HG02642 (cell line): ENCODE results near the gene ZSWIM1.
A peak's percentile ranks its signal among the peaks of the same experiment; 100 is the strongest.

Experiments used
- ATAC-seq: cut with Tn5 transposase; IDR thresholded peaks from one replicate; pipeline ENCODE4 v1.9.1; 2021; ENCODE audit warnings: mild to moderate bottlenecking; ENCODE audit not compliant: unreplicated experiment, poor library complexity

The ZSWIM1 gene

DNA sequence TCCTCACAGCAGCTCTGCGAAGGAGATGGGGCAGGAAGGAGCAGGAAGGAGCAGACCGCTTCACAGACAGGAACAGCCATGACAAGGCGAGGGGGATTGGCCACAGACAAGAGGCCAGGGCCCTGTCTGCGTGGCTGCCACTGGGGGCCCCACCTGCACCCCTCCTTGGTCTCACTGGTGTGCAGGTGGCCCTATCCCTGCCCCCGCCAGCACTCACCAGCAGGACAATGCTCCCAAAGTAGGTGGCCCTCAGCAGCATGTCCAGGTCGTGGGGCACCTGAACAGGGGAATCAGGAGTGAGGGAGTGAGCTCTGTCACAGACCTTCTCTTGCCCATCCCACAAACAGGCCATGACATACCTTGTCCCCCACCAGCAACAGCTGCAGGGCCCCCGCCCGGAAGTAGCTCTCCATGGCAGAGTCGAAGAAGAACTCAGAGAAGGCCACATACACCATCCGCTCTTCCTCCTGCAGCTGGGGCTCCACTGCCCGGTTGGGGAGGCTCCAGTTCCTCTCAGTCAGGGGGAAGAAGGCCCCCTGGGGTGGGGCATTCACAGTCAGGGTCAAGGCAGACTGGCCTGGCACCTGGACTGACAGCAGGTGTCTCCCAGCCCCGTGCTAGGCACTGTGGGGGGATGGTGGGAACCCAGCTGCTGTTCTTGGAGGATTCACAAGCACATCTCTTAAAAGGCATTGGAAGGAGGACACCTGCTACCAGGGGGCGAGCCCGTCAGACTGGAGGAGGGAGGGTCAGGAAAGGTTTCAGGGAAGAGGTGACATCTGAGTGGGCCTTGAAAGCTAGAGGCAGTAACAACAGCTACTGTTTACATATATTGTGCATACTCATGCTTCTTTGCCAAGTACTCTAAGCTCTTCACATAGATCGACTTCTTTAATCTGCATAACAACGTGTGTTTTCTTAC is 23.8 kb downstream of the ZSWIM1 start:
- ATAC-seq, result no peak

DNA sequence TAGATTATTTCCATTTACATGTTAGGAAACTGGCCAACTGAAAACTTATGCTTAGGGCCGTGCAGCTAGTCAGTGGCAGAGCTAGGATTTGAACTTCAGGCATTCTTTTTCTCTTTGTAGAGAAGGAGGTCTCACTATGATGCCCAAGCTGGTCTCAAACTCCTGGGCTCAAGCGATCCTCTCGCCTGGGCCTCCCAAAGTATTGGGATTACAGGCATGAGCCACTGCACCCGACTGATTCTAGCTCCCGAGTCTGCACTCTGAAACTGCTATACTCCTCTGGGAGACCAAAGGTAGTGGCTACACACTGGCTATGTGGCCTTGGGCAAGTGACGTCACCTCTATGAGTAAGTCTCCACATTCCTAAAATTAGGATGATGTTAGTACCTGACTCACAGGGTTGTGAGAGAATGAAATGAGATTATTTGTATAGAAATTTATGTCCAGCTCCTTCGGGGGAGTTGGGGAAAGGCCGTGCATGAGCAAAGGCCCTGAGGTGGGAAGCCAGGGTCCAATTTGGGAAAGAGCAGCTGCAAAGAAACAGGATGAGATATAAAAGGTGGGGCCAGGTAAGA is 24.6 kb downstream of the ZSWIM1 start:
- no peak for ATAC-seq

DNA sequence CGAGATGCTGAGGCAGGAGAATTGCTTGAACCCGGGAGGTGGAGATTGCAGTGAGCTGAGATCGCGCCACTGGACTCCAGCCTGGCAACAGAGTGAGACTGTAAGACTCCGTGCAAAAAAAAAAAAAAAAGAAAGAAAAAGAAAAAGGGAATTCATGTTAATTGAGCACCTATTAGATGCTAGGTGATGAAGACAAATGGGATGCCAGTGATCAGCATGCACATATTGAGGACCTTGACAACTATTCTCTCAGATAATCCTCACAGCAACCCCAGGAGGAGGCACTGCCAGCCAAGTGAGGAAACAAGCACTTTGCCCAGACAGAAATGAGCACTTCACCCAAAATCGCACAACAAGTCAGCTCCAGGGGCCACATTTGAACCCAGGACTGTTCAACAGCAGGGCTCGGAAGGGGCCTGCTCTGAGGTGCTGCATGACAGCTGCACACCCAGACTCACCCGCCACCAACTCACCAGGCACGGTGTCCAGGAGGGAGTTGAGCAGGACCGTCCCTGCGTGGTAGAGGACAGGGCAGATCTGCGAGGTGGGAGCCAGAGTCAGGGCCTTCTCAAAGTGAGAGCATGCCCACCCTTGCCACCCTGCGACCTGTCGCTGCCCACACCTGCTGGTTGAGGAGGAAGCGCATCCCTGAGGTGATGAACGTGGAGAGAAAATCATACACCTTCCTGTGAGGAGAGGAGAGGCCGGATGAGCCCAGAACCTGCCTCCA is 26.4 kb downstream of the ZSWIM1 start:
- ATAC-seq, result no peak

DNA sequence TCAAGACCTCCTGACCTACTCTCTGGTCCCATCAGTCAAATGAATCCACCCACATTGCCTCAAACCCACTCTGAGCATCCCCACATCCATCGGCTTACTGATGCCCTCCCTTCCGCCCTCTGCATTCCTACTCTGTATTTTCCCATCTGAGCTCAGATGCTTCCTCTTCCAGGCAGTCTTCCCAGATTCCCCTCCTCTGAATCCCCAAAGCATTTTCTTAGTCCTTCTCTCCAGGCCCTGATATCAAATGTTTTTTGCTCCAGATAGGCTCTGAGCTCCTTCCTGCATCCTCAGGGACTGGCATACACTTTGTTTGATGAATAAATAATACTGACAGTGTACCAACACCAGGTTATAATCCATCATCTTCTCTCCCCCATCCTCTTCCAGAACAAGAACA is 27.1 kb downstream of the ZSWIM1 start:
- no peak for ATAC-seq

DNA sequence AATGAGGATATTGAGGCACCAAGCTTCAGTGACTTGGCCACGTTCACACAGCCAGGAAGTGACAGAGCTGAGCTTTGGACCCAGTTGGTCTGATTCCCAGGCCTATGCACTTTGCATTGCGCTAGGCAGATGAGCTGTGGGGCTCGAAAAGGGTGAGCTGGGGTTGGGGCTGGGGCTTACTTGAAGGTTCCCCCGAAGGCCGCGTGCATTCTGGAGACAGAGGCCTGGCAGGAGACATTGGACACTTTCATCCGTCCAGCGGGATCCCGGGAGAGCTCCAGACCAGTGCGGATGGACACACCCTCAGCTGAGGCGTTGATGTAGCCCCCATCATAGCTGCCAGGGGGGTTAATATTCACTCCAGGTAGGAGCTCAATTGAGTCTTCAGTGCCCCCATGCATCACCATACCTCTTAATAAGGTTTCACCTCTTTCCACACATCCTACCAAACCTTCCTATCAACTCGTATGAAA is 28.3 kb downstream of the ZSWIM1 start:
- no peak for ATAC-seq

DNA sequence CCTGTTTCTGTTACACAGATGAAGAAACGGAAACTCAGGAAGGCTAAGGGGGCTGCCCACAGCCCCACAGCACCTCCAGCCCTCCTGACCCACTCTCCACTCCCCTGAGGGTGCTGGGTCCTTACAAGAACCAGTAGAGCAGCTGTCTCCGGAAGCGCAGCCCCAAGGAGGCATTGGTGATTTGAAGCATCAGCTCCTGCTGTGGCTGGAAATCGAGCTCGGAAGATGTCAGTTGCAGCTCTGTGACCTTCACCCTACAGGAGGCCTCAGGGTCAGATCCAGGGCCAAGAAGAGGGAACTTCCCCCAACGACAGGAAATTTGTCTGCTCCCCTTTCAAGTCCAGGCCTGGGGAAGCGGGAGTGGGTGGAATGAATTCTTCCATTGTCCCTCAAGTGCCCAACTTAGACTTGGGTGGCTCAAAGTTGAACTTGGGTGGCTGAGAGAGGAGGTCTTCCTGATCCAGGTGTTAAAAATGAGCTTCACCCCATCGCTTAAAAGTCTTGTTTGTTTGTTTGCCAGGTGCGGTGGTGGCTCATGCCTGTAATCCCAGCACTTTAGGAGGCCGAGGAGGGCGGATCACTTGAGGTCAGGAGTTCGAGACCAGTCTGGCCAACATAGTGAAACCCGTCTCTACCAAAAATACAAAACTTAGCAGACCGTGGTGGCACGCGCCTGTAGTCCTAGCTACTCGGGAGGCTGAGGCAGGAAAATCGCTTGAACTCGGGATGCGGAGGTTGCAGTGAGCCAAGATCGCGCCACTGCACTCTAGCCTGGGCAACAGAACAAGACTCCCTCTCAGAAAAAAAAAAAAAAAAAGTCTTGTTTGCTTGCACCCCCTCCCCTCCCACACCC is 29.0 kb downstream of the ZSWIM1 start:
- no peak for ATAC-seq

DNA sequence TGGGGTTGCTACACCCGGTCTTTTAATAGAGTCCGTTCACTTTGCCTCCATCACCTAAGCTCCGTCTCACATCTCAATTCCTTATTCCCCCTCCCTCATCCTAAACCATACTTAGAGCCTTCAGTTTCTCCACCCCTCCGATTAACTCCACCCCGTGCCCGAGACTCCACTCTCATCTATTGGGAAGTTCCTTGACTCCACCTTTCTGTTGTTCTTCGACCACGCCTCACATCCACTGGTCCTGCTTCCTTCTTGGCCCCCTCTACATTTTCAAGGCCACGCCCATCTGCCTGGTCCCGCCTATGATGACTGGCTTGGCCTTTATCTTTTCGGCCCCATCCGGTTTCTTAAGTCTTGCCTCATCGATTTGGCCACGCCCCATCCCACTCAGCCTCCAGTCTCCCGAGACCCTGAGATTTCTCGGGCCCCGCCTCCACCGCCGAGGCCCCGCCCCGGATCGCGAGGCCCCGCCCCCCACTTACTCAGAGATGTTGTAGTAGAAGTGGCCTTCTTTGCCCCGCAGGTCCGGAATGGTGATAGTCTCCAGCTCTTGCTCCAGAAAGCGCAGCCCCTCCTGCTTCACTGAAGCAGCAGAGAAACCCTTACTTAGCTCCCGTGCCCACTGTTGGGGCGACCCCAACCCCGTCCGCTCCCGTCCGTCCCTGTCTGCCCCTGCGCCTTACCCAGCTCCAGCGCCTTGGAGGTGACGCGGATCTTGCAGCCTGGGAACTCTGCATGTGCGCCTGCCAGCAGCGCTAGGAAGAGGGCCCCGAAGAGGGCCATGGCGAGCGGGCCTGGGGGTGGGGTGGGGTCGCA is 29.9 kb downstream of the ZSWIM1 start:
- ATAC-seq, result peak; percentile 91

DNA sequence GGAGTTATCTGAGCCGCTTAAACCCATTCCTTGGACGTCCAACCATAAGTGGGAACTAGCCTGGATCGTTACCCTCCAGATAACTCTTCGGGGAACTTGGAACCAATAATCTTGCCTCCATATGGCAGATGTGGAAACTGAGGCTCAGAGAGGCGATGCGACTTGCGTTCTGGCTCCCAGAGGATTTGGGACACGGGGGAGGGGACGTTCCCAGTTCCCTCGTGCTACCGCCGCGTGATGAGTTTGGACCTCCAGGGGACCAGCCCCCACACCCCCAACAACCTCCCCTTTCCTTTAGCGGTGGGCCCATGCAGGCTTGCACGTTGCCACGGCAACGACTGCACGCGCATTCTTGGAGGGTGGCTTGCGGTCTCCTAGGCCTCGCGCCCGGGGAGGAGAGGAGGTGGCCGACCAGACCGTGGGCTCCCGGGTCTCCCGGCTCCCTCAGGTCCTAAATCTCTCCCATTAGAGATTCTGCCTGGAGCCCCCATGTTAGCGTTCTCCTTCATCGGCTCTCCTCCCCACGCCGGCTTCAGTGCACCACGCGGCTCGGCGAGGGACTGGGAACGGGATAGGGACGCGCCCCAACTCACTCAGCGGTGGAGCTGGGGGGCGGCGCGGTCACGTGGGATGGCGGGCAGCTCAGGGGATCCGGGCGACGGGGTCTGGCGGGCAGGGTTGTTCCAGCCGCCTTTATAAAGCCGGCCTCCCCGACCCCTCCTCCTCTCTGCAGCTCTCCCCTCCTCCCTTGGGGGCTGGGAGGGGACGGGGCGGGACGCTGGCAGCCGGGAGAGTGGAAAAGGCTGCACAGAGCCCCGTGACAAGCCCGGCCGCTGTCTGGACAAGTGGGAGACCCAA is 30.7 kb downstream of the ZSWIM1 start, which contains the start of gene PLTP:
TSS of gene PLTP (minus strand) at position 670 of the 858 bp plus-strand sequence. CDS start 703 bp downstream, outside the sequence.
- ATAC-seq, result no peak

GRCh38 chr20:45912344-45912682 is 31.3 kb downstream of the ZSWIM1 start:
- ATAC-seq, result no peak

- no peak for ATAC-seq
Observed at GRCh38 chr20:45913116-45913515, 32.1 kb downstream of the ZSWIM1 start.

- no peak for ATAC-seq
Observed at GRCh38 chr20:45917790-45918141, 36.7 kb downstream of the ZSWIM1 start.

- ATAC-seq, result no peak
Observed at GRCh38 chr20:45918182-45918737, 37.2 kb downstream of the ZSWIM1 start.

DNA sequence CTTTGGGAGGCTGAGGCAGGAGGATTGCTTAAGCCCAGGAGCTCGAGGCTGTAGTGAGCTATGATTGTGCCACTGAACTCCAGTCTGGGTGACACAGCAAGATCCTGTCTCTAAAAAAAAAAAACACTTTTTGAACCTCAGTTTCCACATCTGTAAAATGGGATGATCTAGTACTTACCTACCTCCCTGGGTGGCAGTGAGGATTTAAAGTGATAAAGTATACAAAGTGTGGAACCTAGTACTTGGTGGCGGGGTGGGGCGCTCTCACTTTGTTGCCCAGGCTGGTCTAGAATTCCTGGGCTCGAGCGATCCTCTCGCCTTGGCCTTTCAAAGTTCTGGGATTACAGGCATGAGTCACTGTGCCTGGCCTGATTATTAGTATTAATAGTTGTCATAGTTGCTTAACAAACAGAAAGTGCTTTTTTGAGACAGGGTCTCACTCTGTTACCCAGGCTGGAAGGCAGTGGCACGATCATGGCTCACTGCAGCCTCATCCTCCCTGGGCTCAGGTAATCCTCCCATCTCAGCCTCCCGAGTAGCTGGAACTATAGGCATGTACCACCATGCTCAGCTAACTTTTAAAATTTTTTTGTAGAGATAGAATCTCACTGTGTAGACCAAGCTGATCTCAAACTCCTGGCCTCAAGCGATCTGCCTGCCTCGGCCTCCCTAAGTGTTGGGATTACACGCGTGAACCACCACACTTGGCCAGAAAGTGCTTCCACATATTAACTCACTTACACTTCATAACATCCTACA is 37.9 kb downstream of the ZSWIM1 start:
- no peak for ATAC-seq

DNA sequence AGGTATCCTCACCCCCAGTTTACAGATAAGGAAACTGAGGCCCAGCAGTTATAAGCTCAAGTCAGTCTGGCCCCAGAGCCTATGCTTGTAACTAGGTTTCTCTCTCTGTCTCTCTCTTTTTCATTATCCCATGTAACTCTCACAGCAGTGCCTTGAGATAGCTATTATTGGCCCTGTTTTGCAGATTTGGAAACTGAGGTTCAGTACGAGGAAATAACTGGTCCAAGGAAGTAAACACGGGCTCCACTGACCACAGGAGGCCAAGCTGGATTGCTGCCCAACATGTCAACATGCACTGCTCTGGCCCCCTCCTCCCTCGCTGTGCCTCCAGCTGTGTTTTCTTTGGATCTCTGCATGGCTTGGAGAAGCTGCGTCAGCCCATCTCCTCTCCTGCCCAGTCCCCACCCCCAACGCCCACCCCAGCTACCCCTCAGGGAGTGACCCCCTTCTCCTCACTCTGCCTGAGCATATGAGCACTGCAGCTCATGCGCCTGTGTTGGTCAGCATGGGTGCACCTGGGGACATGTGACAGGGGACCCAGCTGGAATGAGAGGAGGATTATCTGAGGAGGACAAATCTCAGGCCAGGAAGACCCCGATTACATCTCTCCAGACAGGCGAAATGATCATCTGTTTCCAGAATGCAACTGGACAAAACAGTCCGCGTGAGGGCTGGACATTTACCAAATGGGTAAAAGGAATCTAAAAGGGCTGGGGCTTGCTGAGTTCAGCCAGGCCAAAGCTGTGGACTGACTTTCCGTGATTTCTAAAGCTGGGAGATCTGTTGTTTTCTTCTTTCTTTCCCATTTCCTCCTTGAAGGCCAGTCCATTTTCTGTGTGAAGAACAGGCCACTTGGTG is 38.7 kb downstream of the ZSWIM1 start:
- ATAC-seq, result no peak

GRCh38 chr20:45920462-45921336 is 39.7 kb downstream of the ZSWIM1 start:
- ATAC-seq, result no peak
